Myocyte (in vitro differentiated cells): ENCODE measurements around the gene NEDD8. TPM values are rescaled to one million over a fixed set of nuclear protein-coding genes. Genes with fewer than 3 reads are reported as not detected.

Experiments used
- DNase-seq: peaks from one replicate; pipeline ENCODE4 v3.0.0-alpha.2; 2012; ENCODE audit warnings: low read depth
- total RNA-seq: library from RNA; depleted of rRNA; stranded (reverse); fragments of >200 nt; gene quantifications from 2 replicates; pipeline ENCODE4 v1.2.3, GENCODE V29; 2014

Gene NEDD8
- total RNA-seq, 1 donor from 2014 or later: 196 TPM

DNA sequence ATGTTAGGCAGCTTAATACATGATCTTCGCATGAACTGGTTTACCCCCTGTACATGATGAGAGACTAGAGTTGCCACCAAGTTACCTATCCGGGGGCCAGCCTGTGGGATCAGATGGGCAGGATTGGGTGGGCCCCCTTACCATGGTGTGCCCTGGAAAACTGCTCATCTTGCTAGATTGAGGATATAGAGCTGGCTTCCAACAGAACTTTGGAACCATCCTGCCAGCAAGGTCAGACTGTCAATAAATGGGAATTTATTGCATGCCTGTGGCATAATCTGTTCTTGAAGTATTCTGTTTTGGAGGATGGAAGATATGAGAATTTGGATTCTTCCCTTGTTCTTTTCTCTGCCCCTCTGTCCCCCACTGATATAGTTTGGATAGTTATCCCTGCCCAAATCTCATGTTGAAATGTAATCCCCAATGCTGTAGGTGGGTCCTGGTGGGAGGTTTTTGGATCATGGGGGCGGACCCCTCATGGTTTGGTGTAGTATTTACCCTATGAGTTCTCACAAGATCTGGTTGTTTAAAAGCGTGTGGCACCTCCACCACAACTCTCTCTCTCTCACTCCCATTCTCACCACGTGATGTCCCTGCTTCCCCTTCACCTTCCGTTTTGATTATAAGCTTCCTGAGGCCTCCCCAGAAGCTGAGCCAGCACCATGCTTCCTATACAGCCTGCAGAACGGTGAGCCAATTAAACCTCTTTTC is 33.2 kb downstream of the NEDD8 start:
- no peak for DNase-seq

GRCh38 chr14:24197056-24197450 is 35.1 kb downstream of the NEDD8 start:
- no peak for DNase-seq

GRCh38 chr14:24196071-24197055 is 35.8 kb downstream of the NEDD8 start:
- peak; percentile 40 for DNase-seq

GRCh38 chr14:24195186-24196070 is 36.7 kb downstream of the NEDD8 start, which contains the start of gene TM9SF1:
TSS of gene TM9SF1 (minus strand) at chr14:24195441. CDS start at chr14:24195019, 422 bp downstream.
- DNase-seq: peak; percentile 90

- DNase-seq: no peak
Measured at GRCh38 chr14:24194873-24195185, 37.3 kb downstream of the NEDD8 start.

DNA sequence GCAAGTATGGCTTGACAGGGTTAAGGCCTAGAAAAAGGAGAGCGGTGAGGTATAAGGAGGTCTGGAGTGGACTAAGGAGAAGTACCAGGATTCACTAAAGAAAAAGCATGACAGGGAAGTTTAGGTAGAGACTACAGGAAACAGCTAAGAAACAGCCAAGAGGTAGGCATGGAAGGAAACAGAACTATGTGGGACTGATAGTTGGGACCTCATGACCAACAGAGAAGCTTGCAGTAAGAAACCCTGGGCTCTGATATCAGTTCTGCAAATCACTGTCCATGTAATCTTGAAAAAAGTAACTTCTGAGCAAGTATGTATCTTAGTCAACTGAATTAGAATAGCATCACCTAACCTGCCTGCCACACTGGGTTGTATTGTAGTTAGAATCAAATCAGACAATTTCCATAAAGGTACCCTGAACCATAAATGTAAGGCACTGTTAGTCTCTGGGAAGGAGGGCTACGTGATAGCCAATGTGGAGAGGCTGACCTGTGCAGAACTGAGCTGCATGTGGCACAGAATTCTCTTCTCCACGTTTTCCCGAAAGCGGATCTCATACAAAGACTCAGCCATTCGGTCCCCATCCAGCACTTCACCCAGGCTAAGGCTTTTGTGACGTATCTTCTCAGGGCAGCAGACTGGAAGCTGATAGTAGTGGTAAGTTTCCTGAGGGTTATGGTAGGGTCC is 37.8 kb downstream of the NEDD8 start:
- DNase-seq: no peak

DNA sequence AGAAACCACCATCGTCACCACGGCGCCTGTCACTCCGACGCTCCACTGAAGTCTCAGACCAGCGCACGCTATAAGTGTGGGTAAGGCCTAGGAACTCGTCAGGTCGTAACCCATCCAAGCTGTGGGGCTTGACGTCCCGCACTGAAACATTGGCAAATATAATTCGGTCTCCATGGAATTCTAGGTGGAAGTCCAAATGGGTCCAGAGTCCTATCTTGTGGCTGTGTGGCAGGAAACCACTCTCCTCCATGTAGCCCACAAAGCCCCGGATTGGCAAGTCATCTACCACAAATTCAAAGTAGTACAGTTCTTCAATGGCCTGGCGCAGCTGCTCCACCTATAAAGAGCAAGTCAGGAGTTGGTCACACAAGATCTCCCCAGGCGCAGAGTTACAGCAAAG is 39.2 kb downstream of the NEDD8 start:
- DNase-seq: peak; percentile 32

- DNase-seq: no peak
Measured at GRCh38 chr14:24190416-24190815, 41.8 kb downstream of the NEDD8 start.

GRCh38 chr14:24189460-24189859 is 42.7 kb downstream of the NEDD8 start:
- DNase-seq: no peak

DNA sequence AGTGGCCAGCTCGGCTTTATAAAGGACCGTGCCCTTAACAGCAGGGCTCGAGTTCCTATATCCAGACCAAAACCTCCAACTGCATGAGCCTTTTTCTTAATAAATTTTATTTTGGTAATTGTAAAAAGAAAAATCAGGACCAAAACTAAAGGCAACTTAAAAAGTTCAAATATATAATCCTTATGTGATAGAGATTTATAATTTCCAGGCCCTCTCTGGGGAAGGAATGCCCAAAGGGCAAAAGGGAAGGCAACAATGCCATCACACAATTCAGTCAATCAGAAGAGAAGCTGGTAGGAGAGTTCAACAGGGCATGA is 43.1 kb downstream of the NEDD8 start:
- DNase-seq: no peak

- peak; percentile 98 for DNase-seq
Measured at GRCh38 chr14:24188251-24189058, 43.7 kb downstream of the NEDD8 start, which contains the start of gene IPO4. TSS of gene IPO4 (minus strand) at chr14:24188816. CDS start at chr14:24188787, 29 bp downstream.

DNA sequence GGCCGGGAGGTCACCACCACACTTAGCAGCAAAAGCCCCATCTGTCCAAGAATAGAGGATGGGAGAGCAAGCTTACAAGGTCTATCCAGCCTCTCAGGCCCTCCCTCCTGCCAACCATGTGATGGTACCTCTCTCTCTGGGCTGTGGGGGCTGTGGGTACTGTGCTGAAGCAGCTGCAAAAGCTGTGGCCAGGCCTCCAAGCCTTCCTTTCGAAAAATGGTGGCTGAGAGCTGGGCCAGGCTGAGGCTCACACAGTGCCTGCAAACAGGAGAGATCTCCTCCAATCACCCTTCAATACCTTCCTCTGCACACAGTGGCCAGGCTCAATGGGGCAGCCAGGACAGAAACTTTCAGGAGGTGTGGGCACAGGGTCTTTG is 44.6 kb downstream of the NEDD8 start:
- DNase-seq: peak; percentile 75

GRCh38 chr14:24186831-24187538 is 45.2 kb downstream of the NEDD8 start:
- no peak for DNase-seq

- DNase-seq: no peak
Measured at GRCh38 chr14:24185741-24186140, 46.4 kb downstream of the NEDD8 start.

GRCh38 chr14:24185026-24185425 is 47.1 kb downstream of the NEDD8 start:
- DNase-seq: no peak

DNA sequence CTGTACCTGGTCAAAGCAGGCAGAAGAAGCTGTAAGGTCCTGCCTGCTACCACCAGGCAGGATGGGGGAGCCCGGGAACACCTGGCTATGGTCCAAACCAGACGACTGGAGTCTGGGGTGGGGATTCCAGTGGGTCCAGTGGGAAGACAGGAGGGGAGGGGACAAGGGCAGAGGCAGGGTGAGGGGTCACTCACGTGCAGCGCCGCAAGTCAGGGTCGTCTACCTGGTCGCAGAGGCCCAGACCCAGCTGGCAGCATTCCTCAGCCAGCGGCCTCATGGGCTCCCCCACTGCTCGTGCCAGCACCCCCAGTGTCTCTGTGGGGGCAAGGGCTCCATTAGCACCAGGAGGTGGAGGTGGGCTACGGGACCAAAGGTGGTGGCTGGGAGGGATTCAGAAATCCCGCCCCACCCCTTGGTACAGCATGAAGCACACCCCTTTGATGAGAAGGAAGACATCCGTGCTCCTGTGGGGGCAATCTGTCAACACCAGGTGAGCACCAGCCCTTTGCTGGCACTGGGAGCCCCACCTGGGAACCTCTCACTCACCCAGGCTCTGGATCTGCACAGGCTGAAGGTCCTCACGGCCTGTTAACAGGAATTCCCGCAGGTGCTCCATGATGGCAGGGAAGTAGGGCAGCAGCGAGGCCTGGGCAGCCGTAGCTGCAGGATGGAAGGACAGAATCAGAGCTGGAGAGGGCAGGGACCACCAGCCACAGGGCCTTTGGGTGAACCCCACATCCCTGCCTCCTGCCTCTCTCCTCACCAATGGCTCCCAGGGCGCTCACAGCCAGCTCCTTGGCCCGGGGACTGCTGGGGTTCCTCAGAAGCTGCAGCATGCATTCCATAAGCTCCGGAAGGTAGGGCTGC is 47.8 kb downstream of the NEDD8 start:
- no peak for DNase-seq

DNA sequence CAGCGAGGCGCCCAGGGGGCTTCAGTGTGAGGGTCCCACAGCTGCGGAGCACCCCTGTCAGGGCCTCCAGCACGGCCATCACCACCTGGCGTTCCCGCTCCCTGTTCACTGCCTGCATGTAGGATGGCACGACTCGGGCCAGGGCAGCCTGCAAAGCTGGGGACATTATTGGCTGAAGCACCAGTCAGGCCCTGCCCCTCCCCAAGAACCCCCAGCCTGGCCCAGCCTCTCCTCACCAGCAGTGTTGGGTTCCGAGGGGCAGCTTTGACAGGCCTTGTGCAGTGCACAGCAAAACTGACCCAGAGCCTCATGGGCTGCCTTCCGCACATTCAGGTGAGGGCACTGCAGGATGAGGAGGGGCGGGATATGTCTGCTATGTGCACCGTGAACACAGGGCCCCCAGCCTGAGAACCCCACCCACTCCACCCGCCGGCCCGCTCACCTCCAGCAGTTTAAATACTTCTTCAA is 49.1 kb downstream of the NEDD8 start:
- DNase-seq: no peak
